Choroid plexus epithelial cell (primary cell): ENCODE measurements around the gene ZNF532.

Source experiments
- DNase-seq: peaks from one replicate; pipeline ENCODE4 v3.0.0-alpha.2; 2010; ENCODE audit warnings: low read depth
- H3K4me3 ChIP-seq: 2 replicates; pipeline ENCODE4 v1.5.1; 2011; ENCODE audit warnings: low read depth, mild to moderate bottlenecking, control low read depth, low read length, moderate library complexity
- TF ChIP-seq, protein P1 (sequence below): conservative IDR thresholded peaks from 2 replicates; pipeline ENCODE4 v1.5.1; 2011; ENCODE audit warnings: low read depth, mild to moderate bottlenecking, control low read depth, inconsistent platforms, low read length, moderate library complexity

ZNF532 gene

DNA sequence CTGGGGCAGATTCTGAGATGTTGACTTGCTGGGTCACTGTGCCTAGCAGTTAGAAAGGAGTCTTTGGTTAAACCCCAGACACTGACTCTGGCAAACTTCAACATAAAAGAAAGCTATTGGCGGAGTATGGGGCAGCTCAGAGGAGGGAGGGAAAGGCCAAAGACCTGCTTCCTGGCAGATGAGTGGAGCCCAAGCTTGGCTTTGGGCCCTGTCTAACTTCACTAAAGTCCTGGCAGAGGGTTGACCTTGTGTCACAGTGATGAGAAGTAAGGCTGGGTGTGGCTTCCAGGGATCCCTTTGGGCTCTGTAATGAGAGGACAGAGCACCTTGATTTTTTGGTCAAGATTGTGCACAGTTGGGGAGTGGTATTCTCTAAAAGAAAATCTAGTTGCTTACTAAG is 145.2 kb downstream of the ZNF532 start:
- no peak for DNase-seq
- no peak overlapping the region for H3K4me3 ChIP-seq
- TF ChIP-seq, protein P1, sequence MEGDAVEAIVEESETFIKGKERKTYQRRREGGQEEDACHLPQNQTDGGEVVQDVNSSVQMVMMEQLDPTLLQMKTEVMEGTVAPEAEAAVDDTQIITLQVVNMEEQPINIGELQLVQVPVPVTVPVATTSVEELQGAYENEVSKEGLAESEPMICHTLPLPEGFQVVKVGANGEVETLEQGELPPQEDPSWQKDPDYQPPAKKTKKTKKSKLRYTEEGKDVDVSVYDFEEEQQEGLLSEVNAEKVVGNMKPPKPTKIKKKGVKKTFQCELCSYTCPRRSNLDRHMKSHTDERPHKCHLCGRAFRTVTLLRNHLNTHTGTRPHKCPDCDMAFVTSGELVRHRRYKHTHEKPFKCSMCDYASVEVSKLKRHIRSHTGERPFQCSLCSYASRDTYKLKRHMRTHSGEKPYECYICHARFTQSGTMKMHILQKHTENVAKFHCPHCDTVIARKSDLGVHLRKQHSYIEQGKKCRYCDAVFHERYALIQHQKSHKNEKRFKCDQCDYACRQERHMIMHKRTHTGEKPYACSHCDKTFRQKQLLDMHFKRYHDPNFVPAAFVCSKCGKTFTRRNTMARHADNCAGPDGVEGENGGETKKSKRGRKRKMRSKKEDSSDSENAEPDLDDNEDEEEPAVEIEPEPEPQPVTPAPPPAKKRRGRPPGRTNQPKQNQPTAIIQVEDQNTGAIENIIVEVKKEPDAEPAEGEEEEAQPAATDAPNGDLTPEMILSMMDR, result no peak

DNA sequence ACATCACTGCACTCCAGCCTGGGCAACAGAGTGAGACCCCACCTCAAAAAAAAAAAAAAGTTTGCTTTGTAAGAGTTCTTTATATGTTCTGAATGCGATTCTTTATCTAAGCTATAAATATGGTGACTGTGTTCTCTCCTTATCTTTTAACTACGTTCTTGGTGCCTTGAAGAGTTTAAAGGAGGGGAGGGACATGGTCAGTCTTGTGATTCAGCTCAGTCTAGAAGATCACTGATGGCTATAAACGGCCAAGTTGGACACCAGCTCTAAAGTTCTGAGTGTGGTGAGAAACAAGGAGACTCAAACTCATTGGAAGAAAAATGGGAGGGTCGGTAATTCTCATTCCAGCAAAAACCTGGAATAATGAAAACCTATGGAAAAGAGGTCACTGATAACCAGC is 146.6 kb downstream of the ZNF532 start:
- DNase-seq, result no peak
- TF ChIP-seq, protein P1, result no peak
- no peak overlapping the region for H3K4me3 ChIP-seq

DNA sequence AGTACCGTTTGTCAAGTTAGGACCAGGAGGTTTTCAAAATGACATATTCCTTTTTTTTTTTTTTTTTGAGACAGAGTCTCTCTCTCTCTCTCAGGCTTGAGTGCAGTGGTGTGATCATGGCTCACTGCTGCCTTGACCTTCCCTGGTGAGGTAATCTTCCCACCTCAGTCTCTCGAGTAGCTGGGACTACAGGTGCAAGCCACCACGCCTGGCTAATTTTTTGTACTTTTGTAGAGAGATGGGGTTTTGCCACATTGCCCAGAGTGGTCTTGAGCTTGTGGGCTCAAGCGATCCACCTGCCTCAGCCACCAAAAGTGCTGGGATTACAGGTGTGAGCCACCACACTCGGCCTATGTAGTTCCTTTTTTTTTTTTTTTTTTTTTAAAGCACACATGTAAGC is 147.1 kb downstream of the ZNF532 start:
- DNase-seq, result no peak
- no peak overlapping the region for H3K4me3 ChIP-seq
- TF ChIP-seq, protein P1, result no peak

DNA sequence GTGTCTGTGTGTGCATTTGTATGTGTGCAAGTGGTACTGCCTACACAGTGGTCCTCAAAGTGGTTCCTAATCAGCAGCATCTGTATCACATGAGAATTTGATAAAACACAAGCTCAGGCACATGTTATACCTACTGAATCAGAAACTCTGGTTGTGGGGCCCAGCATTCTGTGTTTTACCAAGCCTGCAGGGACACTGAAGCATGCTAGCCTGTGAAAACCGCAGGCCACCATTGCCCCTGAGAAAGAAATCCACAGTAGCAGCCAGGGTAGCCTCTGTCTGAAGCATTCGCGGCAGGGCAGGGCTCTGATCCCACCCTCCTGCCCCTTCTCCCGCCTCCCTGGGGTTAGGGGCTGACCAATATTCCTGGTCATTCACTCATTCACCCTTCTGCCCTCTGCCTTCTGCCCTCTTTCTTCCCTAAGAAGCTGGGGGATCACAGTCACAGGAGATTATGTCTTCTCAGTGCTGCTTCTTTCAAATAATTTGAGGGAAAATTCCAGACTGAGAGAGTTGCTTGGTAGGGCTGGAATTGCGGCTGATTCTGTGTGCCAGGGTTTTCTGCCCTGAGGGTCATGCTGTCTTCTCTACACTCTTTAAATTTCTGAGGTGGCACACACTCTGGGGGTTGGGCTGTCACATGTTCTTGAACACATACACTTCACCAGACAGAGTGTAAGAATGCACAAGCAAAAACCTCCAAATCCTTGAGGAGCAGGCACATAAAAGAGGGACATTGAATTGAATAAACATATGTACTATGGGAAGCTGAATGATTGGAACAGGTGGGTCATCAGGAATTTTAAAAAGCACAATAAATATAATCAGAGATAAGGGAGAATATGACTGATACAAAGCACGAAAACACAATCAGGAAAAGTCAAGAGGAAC is 148.4 kb downstream of the ZNF532 start:
- TF ChIP-seq, protein P1, result no peak
- H3K4me3 ChIP-seq, result no peak overlapping the region
- DNase-seq, result no peak

DNA sequence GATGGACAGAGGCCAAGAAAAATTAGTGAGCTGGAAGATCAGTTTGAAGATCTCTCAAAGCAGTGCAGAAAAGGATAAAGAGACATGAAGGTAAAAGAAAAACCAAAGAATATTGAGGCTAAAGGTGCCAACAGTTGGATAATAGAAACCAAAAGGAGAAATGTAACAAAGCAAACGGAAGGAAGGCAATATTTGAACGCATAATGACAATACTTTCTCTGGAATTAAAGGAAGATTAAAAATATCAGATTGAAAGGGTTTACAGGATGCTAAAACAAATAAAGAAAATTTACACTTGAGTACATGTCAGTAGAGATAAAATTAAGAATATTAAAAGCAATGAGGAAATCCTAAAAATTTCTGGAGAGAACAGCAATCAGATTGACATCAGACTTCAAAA is 149.1 kb downstream of the ZNF532 start:
- TF ChIP-seq, protein P1, result no peak
- no peak overlapping the region for H3K4me3 ChIP-seq
- no peak for DNase-seq

DNA sequence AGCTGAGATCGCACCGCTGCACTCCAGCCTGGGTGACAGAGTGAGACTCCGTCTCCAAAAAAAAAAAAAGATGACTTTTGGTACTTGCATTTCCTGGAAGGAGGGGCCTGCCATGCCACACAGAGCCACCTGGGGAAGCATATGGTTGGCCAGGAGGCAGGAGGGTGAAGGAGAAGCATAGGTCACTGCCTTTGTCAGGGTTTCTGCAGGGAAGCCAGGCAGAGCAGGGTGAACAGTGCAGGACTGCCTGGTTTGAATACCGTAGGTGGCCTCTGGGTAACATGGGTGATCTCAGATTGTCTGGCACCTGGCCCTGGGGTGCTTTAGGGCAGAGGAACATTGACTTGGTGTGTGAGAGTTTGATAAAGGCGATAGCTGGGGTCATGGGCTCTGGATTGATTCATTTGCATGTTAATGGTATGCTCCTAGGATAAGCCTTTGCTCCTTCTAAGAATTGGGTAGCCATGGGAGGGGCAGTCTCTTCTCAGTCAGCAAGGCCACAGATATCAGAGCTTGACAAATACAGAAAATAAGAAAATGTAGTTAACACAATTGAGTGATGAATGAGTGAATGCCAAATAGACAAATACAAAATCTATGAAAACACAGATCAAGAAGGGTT is 151.0 kb downstream of the ZNF532 start:
- no peak overlapping the region for H3K4me3 ChIP-seq
- TF ChIP-seq, protein P1, result no peak
- no peak for DNase-seq
